OCI-LY3 (cell line): ENCODE data around the gene TRMT2B.

Experiments used
- CTCF ChIP-seq: fragments of 200-600, 300-600 bp; sonication (generic); IDR thresholded peaks from 2 replicates; pipeline ENCODE4 v1.5.1; 2014; ENCODE audit warnings: antibody characterized with exemption, low read length, low read depth
- EZH2phosphoT487 ChIP-seq: fragments of 200-600 bp; shearing (Covaris generic); IDR thresholded peaks from 2 replicates; pipeline ENCODE4 v1.6.1; 2018; ENCODE audit warnings: antibody characterized with exemption, mixed run types, low read depth

GRCh38 chrX:100969408-100969807, 82.5 kb downstream of the TRMT2B start, which contains the start of gene ARL13A:
- TF ChIP-seq CTCF (no peak), EZH2phosphoT487 (no peak)
